Measurements from ENCODE around the gene NHS. TPM values are rescaled to one million over a fixed set of nuclear protein-coding genes. Genes with fewer than 3 reads are reported as not detected.

Gene NHS
- total and polyA plus RNA-seq, 2 of the 4 experiments (the other 2 are of a cell fraction), result 0.36 to 0.90 TPM

DNA sequence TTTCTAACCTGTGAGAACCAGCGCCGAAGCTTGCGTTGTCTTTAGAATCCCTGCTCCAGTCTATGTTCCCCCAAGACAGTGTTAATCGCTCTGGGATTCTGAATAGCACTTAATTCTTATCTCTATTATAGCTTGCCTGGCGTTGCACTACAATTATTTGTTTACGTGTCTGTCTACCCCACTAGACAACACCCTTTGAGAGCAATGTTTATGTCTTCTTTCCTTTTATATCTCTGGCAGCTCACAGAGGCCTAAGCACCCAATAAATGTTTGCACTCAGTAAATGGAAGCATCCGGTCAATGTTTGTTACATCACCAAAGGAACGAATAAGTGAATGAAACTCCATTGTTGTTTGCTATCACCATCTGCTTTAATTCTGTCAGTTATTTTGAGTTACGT lies 4.8 kb upstream of the NHS start:
- H3K4me2 ChIP-seq (ENCODE audit: low read depth, low read length), result no peak overlapping the region
- in situ Hi-C loops (cut with MboI; ENCODE audit: low sequenced_read_pairs) (loop anchor here (10.0 kb wide), 1 partner anchor 155 kb away; no protein-coding TSS in a partner anchor), intact Hi-C loops (cut with micrococcal nuclease) (no loop called here), dilution Hi-C loops (cut with HindIII; ENCODE audit: low sequenced_read_pairs, unreplicated experiment) (no loop called here)
- no peak overlapping the region for H4K8ac ChIP-seq (ENCODE audit: low read depth in 2 of 2, low read length in 2 of 2)
- no peak overlapping the region for H2AFZ ChIP-seq (replicated peaks; ENCODE audit: low read length, poor library complexity)
- no peaks in the 10 kb centered on the region for H3K36me3 ChIP-seq (ENCODE audit: control insufficient read depth, insufficient read depth, low read length)
- H3K4me3 ChIP-seq (ENCODE audit: insufficient read depth, low read depth, low read length), result no peak overlapping the region
- DNase-seq (no peak), ATAC-seq (ENCODE audit: low read depth) (no peak)
- H3K9ac ChIP-seq (ENCODE audit: low read depth, low read length), result no peak overlapping the region
- no peak overlapping the region for H2AK5ac ChIP-seq (ENCODE audit: low read depth, low read length)
- no peak overlapping the region for H2AK9ac ChIP-seq (replicated peaks; ENCODE audit: low read depth, low read length, poor library complexity)
- no TSS peak for BruUV-seq (replicated peaks)
- no peaks in the 10 kb centered on the region for H4K20me1 ChIP-seq (ENCODE audit: insufficient read depth, low read length)
- H3K27me3 ChIP-seq (ENCODE audit: control insufficient read depth, insufficient read depth, low read length), result peaks cover 14% of the 10 kb centered on the region
- no peaks in the 10 kb centered on the region for H3K9me1 ChIP-seq (ENCODE audit: insufficient read depth, low read length)
- TF ChIP-seq CEBPB (IDR thresholded peaks at IDR 0.05; ENCODE audit: low read depth, low read length), result no peak
- no peak for TF ChIP-seq POLR2A (IDR thresholded peaks at IDR 0.05; ENCODE audit: low read depth, low read length)
- no peak for TF ChIP-seq NFE2L2 (IDR thresholded peaks at IDR 0.05; ENCODE audit: low read depth, low read length)
- no peak for TF ChIP-seq BHLHE40 (IDR thresholded peaks at IDR 0.05; ENCODE audit: low read depth, low read length)
- TF ChIP-seq CHD1 (IDR thresholded peaks at IDR 0.05; ENCODE audit: low read depth, low read length), result no peak
- no peak for TF ChIP-seq MAFK (IDR thresholded peaks at IDR 0.05; ENCODE audit: low read depth, low read length)
- TF ChIP-seq MAZ (IDR thresholded peaks at IDR 0.05; ENCODE audit: borderline replicate concordance, low read depth, low read length), result no peak
- TF ChIP-seq, protein P1, sequence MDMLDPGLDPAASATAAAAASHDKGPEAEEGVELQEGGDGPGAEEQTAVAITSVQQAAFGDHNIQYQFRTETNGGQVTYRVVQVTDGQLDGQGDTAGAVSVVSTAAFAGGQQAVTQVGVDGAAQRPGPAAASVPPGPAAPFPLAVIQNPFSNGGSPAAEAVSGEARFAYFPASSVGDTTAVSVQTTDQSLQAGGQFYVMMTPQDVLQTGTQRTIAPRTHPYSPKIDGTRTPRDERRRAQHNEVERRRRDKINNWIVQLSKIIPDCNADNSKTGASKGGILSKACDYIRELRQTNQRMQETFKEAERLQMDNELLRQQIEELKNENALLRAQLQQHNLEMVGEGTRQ (IDR thresholded peaks at IDR 0.05; ENCODE audit: low read depth, low read length), result no peak
- no peak for TF ChIP-seq RAD21 (IDR thresholded peaks at IDR 0.05; ENCODE audit: low read length)
- TF ChIP-seq SMC3 (IDR thresholded peaks at IDR 0.05; ENCODE audit: low read depth, low read length), result no peak
- TF ChIP-seq, protein P2, sequence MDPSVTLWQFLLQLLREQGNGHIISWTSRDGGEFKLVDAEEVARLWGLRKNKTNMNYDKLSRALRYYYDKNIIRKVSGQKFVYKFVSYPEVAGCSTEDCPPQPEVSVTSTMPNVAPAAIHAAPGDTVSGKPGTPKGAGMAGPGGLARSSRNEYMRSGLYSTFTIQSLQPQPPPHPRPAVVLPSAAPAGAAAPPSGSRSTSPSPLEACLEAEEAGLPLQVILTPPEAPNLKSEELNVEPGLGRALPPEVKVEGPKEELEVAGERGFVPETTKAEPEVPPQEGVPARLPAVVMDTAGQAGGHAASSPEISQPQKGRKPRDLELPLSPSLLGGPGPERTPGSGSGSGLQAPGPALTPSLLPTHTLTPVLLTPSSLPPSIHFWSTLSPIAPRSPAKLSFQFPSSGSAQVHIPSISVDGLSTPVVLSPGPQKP (IDR thresholded peaks at IDR 0.05; ENCODE audit: borderline replicate concordance, low read depth, low read length), result no peak
- TF ChIP-seq RCOR1 (IDR thresholded peaks at IDR 0.05; ENCODE audit: insufficient replicate concordance, low read length), result no peak
- TF ChIP-seq RFX5 (IDR thresholded peaks at IDR 0.05; ENCODE audit: low read depth, low read length), result no peak
- TF ChIP-seq FOS (IDR thresholded peaks at IDR 0.05; ENCODE audit: low read depth, low read length), result no peak
- TF ChIP-seq MXI1 (IDR thresholded peaks at IDR 0.05; ENCODE audit: borderline replicate concordance, low read depth, low read length), result no peak
- TF ChIP-seq, protein P3, sequence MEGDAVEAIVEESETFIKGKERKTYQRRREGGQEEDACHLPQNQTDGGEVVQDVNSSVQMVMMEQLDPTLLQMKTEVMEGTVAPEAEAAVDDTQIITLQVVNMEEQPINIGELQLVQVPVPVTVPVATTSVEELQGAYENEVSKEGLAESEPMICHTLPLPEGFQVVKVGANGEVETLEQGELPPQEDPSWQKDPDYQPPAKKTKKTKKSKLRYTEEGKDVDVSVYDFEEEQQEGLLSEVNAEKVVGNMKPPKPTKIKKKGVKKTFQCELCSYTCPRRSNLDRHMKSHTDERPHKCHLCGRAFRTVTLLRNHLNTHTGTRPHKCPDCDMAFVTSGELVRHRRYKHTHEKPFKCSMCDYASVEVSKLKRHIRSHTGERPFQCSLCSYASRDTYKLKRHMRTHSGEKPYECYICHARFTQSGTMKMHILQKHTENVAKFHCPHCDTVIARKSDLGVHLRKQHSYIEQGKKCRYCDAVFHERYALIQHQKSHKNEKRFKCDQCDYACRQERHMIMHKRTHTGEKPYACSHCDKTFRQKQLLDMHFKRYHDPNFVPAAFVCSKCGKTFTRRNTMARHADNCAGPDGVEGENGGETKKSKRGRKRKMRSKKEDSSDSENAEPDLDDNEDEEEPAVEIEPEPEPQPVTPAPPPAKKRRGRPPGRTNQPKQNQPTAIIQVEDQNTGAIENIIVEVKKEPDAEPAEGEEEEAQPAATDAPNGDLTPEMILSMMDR (conservative IDR thresholded peaks at IDR 0.05; ENCODE audit: low read depth, low read length), result no peak
- no peak overlapping the region for H4K91ac ChIP-seq (ENCODE audit: insufficient read depth, low read depth, low read length)
- no peak overlapping the region for H3K56ac ChIP-seq (ENCODE audit: extremely low read depth, insufficient read depth, low read length)
- no peak overlapping the region for H3K14ac ChIP-seq (replicated peaks; ENCODE audit: low read depth, low read length)
- no peak overlapping the region for H2BK120ac ChIP-seq (ENCODE audit: low read depth, low read length)
- no peak overlapping the region for H2BK5ac ChIP-seq (ENCODE audit: low read depth, low read length, poor library complexity, severe bottlenecking)
- H3K4ac ChIP-seq (ENCODE audit: low read depth, low read length), result no peak overlapping the region
- CTCF ChIA-PET, result no interaction called here
- H2BK15ac ChIP-seq (ENCODE audit: low read depth, low read length), result no peak overlapping the region
- H3K4me1 ChIP-seq (ENCODE audit: control insufficient read depth, insufficient read depth, low read length), result no peaks in the 10 kb centered on the region
- WGBS, 2 experiments (ENCODE audit: extremely low coverage in 2 of 2, insufficient read length in 1 of 2), result 20% methylated on average over 2 of the region's 9 CpGs; no CpG with 5 or more reads in 1 of the 2 experiments
- H3K9me3 ChIP-seq (ENCODE audit: control insufficient read depth, insufficient read depth, low read length), result no peaks in the 10 kb centered on the region
- no peak overlapping the region for H3K18ac ChIP-seq (ENCODE audit: low read depth, low read length)
- no peak overlapping the region for H3K23ac ChIP-seq (ENCODE audit: low read depth, low read length)
- H4K5ac ChIP-seq (ENCODE audit: low read depth, low read length), result no peak overlapping the region
- POLR2A ChIA-PET (ENCODE audit: unreplicated experiment), result no interaction called here
- H2BK20ac ChIP-seq (ENCODE audit: low read depth, low read length), result no peak overlapping the region
- H3K27ac ChIP-seq (ENCODE audit: insufficient read depth, low read length), result no peak overlapping the region
- H3K79me1 ChIP-seq (ENCODE audit: low read depth in 1 of 2, low read length in 2 of 2), result no peaks in the 10 kb centered on the region
